GM06990 (cell line): ENCODE measurements around the gene PITPNM3.

Source experiments
- DNase-seq: peaks from one replicate; pipeline ENCODE4 v3.0.0-alpha.2; 2011; ENCODE audit not compliant: insufficient read length; ENCODE audit errors: extremely low read depth
- H3K27me3 ChIP-seq: replicated peaks from 2 replicates; pipeline ENCODE4 v1.6.0; 2011; ENCODE audit warnings: low read length; ENCODE audit not compliant: control insufficient read depth, insufficient read depth
- H3K36me3 ChIP-seq: 2 replicates; pipeline ENCODE4 v1.5.1; 2011; ENCODE audit warnings: low read length; ENCODE audit not compliant: control insufficient read depth, insufficient read depth
- H3K4me3 ChIP-seq: replicated peaks from 2 replicates; pipeline ENCODE4 v1.5.1; 2011; ENCODE audit warnings: low read depth, mild to moderate bottlenecking, control low read depth, low read length
- TF ChIP-seq, protein P1 (sequence below): IDR thresholded peaks from 2 replicates; pipeline ENCODE4 v1.5.1; 2011; ENCODE audit warnings: low read length, control low read depth, mild to moderate bottlenecking, inconsistent platforms; ENCODE audit not compliant: insufficient read depth, poor library complexity, severe bottlenecking

The PITPNM3 gene

GRCh38 chr17:6470751-6471521, 85.4 kb downstream of the PITPNM3 start:
- no peaks in the 10 kb centered on the region; the same call in 1 of the 2 replicates for H3K27me3 ChIP-seq
- DNase-seq = no peak
- no peaks in the 10 kb centered on the region for H3K36me3 ChIP-seq
- TF ChIP-seq, protein P1, sequence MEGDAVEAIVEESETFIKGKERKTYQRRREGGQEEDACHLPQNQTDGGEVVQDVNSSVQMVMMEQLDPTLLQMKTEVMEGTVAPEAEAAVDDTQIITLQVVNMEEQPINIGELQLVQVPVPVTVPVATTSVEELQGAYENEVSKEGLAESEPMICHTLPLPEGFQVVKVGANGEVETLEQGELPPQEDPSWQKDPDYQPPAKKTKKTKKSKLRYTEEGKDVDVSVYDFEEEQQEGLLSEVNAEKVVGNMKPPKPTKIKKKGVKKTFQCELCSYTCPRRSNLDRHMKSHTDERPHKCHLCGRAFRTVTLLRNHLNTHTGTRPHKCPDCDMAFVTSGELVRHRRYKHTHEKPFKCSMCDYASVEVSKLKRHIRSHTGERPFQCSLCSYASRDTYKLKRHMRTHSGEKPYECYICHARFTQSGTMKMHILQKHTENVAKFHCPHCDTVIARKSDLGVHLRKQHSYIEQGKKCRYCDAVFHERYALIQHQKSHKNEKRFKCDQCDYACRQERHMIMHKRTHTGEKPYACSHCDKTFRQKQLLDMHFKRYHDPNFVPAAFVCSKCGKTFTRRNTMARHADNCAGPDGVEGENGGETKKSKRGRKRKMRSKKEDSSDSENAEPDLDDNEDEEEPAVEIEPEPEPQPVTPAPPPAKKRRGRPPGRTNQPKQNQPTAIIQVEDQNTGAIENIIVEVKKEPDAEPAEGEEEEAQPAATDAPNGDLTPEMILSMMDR = no peak
- no peak overlapping the region for H3K4me3 ChIP-seq

DNA sequence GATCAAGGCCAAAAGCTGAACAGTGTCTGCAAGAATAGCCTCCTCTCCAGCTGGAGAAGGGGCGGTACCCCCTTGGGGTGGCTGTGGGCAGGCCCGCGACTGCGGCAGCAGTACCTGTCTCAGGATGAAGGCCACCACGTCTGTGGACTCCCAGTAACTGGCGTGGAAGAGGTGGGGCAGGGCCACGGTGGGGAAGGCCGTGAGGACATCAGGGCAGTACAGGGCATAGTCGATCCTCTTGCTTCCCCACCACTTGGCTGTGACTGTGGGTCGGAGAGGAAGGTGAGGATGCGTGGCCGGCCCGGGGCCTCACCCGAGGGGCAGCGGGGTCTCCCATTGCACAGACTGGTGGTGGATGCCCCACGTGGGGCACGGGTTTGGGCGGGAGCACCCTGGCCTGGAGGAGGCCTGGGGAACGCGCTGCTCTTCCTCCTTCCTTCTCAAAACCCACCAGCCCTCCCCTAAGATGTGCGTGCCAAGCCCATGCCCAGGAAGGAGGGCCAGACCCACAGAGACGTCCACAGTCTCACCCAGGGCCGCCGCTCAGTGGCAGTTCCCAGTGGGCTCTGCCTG, 86.1 kb downstream of the PITPNM3 start:
- no peaks in the 10 kb centered on the region; the same call in 1 of the 2 replicates for H3K27me3 ChIP-seq
- TF ChIP-seq, protein P1 = no peak
- no peak overlapping the region for H3K4me3 ChIP-seq
- DNase-seq = no peak
- no peaks in the 10 kb centered on the region for H3K36me3 ChIP-seq

DNA sequence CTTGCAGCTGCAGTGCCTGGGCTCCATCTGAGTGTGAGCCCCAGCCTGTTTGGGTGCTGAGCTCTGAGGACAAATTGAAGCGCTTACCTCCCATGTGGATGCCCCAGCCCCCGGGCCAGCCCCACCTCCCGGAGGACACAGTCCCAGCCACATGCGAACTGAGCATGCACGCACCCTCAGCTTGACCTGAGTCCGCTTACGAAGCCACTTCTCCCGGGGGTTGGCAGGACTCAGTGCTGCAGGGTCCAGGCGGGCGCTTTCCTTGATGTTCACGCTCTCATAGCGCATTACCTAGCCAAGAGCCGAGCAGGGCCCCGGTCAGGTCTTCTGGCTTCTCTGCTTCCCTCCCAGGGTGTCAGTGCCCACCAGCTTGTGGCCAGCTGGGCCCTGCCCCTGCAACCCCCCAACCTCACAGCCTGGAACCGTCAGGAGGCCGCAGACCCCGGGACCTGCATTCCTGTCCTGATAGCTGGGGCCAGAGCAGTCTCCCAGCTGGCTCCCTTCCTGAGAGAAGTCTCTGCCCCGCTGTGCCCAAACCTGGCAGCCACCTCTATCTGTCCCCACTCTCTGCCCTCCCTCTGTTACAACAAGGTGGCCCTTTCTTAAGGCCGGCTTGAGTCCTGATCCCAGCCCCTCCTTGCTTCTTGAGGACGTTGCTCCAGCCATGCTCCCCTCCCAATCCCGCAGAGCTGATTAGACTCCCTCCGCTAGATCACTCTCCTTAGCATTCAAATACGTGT, 88.1 kb downstream of the PITPNM3 start:
- no peaks in the 10 kb centered on the region for H3K36me3 ChIP-seq
- no peak overlapping the region for H3K4me3 ChIP-seq
- TF ChIP-seq, protein P1 = no peak
- no peaks in the 10 kb centered on the region; the same call in 1 of the 2 replicates for H3K27me3 ChIP-seq
- DNase-seq = no peak

DNA sequence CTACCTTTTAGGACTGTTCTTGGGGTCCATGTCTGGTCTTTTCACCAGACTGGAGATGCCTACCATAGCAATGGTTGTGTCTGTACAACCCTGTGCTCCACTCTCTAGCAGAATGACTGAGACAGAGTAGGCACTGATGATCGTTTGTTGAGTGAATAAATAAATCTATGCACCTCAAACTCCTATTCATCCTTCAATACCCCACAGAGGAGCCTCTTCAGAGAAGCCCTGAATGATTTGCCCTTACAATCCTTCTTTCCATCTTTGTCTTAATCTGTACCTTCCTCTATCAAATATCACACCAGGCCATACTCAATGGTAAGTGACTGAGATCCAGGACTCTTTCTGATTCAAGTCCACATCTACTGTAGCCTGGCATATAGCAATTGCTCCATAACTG, 88.8 kb downstream of the PITPNM3 start:
- no peaks in the 10 kb centered on the region; the same call in 1 of the 2 replicates for H3K27me3 ChIP-seq
- TF ChIP-seq, protein P1 = no peak
- DNase-seq = no peak
- no peak overlapping the region for H3K4me3 ChIP-seq
- H3K36me3 ChIP-seq = no peaks in the 10 kb centered on the region

DNA sequence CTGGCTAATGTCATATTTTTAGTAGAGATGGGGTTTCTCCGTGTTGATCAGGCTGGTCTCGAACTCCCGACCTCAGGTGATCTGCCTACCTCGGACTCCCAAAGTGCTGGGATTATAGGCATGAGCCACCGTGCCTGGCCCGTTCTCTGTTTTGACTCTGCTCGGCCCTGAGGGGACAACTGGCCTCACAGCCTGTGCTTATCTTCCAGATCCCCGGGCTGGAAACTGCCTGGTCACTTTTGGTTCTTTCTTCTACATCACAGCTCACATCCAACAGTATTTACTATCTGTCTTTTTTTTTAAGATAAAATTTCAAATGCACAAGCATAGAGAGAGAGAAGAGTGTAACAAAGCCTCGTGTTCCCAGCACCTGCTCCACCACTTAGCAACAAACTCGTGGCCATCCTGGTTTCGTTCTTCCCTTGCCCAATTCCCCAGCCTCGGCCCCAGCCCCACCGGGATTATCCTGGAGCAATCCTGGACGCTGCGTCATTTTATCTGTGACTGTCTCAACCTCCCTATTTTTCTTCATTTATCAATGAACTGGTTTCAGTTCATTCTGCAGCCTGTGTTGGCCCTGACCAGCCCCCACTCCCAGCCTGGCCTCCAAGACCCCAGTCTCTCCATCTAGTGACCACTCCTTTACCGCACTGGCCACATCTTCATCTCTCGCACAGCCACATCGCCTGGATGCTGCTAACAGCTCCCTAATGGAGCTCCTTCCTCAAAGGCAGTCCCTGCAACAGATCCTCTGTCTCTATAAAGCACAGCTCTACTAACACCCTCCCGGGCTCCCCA, 91.0 kb downstream of the PITPNM3 start:
- H3K36me3 ChIP-seq = no peaks in the 10 kb centered on the region
- TF ChIP-seq, protein P1 = no peak
- no peak for DNase-seq
- no peak overlapping the region for H3K4me3 ChIP-seq
- H3K27me3 ChIP-seq = no peaks in the 10 kb centered on the region; the same call in 1 of the 2 replicates
